Kasumi-1 (cell line): Measurements from ENCODE around the gene ATF4.
"Not testable (repeated sequence)": the region's sequence is repeated elsewhere in the genome, so short reads cannot be mapped to it uniquely, and the experiment has no call there.

ENCODE experiments used
- DNase-seq, 2 experiments: peaks; one replicate each; lab custom pipeline; 2025; lab: John Stamatoyannopoulos, UW

Gene ATF4

GRCh38 chr22:39489094-39490068, 31.0 kb upstream of the ATF4 start:
- DNase-seq, result no peak

- peak; percentile 82 to 86 for DNase-seq
Measured at GRCh38 chr22:39490135-39490798, 30.1 kb upstream of the ATF4 start.

GRCh38 chr22:39490966-39491680, 29.2 kb upstream of the ATF4 start:
- no peak for DNase-seq

- no peak for DNase-seq
Measured at GRCh38 chr22:39491696-39492095, 28.7 kb upstream of the ATF4 start.

- DNase-seq, result no peak
Measured at GRCh38 chr22:39492186-39492585, 28.2 kb upstream of the ATF4 start.

- DNase-seq, result no peak
Measured at GRCh38 chr22:39493759-39494158, 26.6 kb upstream of the ATF4 start.

GRCh38 chr22:39494471-39495120, 25.8 kb upstream of the ATF4 start:
- DNase-seq, result no peak

GRCh38 chr22:39496131-39496838, 24.1 kb upstream of the ATF4 start:
- DNase-seq, result peak; percentile 82 to 88

GRCh38 chr22:39497429-39497828, 22.9 kb upstream of the ATF4 start:
- DNase-seq, result no peak

- no peak for DNase-seq
Measured at GRCh38 chr22:39498368-39498767, 22.0 kb upstream of the ATF4 start.

GRCh38 chr22:39498802-39499201, 21.6 kb upstream of the ATF4 start:
- DNase-seq, result no peak

GRCh38 chr22:39500101-39500500, 20.3 kb upstream of the ATF4 start:
- no peak for DNase-seq

GRCh38 chr22:39501644-39502108, 18.7 kb upstream of the ATF4 start:
- no peak for DNase-seq

- peak; percentile 90 to 92 for DNase-seq
Measured at GRCh38 chr22:39502109-39502788, 18.1 kb upstream of the ATF4 start, which contains the start of gene MIEF1. Gene MIEF1 (plus strand): TSS chr22:39502290. CDS start chr22:39511295, 9,005 bp downstream.

GRCh38 chr22:39502789-39503409, 17.5 kb upstream of the ATF4 start:
- peak in 1 of 2 experiments; percentile 16 for DNase-seq

- no peak for DNase-seq
Measured at GRCh38 chr22:39503630-39504029, 16.7 kb upstream of the ATF4 start.

GRCh38 chr22:39504071-39504470, 16.3 kb upstream of the ATF4 start:
- DNase-seq, result no peak

GRCh38 chr22:39507021-39507420, 13.3 kb upstream of the ATF4 start:
- not testable (repeated sequence) for DNase-seq

- DNase-seq, result no peak
Measured at GRCh38 chr22:39508393-39508792, 12.0 kb upstream of the ATF4 start.
